HG03558 (cell line): ENCODE results near the gene CCNI.
"Not testable (repeated sequence)": the region's sequence is repeated elsewhere in the genome, so short reads cannot be mapped to it uniquely, and the experiment has no call there.

Experiments
- ATAC-seq: cut with Tn5 transposase; IDR thresholded peaks from one replicate; pipeline ENCODE4 v1.9.1; 2021; ENCODE audit warnings: moderate number of reproducible peaks; ENCODE audit not compliant: unreplicated experiment; ENCODE audit errors: extremely low read depth

CCNI gene

GRCh38 chr4:77043507-77044136, 32.2 kb downstream of the CCNI start:
- ATAC-seq = no peak

- no peak for ATAC-seq
Measured at GRCh38 chr4:77040854-77041725, 34.7 kb downstream of the CCNI start.

- ATAC-seq = no peak
Measured at GRCh38 chr4:77040270-77040669, 35.5 kb downstream of the CCNI start.

DNA sequence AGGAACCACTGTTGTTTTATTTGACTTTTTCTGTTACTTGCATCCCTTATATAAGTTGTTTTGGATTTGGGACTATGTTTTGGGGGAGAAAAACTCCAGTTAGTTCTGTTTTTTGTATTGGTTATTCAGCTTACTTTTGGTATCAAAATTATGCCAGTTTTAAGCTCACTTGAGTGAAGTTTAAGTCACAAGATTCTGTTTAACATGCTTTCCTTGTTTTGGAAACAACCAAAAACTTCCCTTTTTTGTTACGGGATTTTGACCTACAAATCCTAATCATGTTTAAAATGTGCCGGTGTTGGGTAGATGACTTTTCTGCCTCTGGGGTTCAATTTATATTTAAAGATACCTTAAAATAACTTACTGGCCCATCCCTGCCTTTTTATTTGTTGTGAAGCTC, 36.0 kb downstream of the CCNI start:
- ATAC-seq = no peak

DNA sequence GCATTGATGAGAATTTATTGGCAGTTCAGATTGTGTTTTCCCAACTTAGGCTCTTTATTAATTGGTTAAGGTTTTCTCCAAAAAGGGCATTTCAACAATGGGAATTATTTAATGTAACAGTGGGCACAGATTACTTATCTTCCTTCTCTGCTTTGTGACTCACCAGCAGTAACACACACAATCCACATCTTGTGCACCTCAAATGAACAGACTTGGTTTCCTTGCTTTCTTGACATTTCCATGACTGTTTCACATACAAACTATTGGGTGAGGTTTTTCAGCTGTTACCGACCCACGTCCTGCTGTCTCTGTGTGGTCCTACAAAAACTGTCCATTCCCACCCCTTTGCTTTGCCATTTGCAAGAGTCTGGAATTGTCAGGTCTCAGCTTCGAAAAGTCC, 38.1 kb downstream of the CCNI start:
- ATAC-seq = no peak

GRCh38 chr4:77037168-77037567, 38.6 kb downstream of the CCNI start:
- ATAC-seq = not testable (repeated sequence)

DNA sequence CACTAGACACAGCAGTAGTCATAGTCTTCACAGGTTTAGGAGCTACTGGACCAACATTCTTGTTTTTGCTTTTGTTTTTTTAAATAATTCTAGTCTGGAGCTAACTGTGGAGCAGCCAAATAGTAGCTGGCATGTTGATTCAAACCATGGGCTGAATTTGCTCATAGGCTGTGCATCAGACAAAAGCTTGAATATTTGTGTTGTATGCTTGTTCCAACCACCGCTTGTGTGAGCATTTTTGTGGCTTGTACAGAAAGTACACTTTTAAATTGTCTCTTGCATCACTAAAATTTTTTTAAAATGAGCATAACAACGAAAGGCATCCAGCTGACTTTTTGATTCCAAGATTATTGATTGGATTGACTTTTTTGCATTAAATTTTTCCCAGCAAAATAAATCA, 39.6 kb downstream of the CCNI start:
- ATAC-seq = no peak

- no peak for ATAC-seq
Measured at GRCh38 chr4:77035153-77035552, 40.6 kb downstream of the CCNI start.

- no peak for ATAC-seq
Measured at GRCh38 chr4:77031544-77031943, 44.2 kb downstream of the CCNI start.

DNA sequence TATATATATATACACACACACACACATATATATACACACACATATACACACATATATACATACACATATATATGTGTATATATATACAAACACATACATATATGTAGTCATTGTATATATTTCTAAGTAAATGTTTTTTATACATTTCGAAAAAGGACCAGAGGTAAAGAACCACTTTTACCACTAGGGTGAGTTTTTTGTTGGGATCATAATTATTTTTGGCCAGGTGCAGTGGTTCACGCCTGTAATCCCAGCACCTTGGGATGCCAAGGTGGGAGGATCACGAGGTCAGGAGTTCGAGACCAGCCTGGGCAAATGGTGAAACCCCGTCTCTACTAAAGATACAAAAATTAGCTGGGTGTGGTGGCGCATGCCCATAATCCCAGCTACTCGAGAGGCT, 46.0 kb downstream of the CCNI start:
- not testable (repeated sequence) for ATAC-seq

DNA sequence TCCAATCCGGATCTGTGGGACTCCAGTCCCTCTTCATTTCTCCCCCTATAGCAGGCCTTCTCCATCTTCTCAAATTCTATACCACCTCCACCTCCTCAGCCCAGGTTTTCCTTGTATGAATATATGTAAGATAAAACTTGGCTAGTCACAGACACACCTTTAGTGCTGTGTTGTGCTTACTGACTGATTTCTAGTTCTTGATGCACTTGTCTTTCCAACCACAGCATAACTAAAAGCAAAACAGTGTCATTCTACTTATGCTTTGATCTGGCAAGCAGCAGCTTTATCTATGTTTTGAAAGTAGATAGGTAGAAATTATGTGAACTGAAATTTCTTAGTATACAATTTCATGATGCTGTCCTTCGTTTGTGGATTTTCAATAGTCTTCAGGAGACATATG, 47.5 kb downstream of the CCNI start:
- ATAC-seq = no peak

GRCh38 chr4:77026322-77026704, 49.5 kb downstream of the CCNI start:
- ATAC-seq = no peak

- peak; percentile 96 for ATAC-seq
Measured at GRCh38 chr4:77025643-77026321, 50.0 kb downstream of the CCNI start.

DNA sequence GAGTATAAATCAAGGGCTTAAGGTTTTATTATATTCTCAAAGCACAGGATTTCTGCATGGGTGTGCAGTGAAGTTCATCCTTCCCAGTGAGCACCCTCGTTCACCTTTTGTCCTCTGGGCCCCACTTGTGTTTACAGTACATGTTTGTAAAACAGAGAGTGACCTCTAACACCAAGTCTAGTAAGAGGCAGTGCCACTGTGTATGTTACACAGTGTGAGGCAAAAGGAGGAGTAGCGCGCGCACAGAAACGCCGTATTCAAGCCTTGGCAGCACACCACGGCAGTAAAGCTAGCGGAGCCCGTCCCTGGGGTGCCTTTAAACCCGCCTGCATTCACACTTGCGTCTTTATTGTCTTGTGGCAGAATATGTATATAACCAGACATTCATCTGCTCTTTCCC, 51.9 kb downstream of the CCNI start:
- no peak for ATAC-seq

- ATAC-seq = no peak
Measured at GRCh38 chr4:77022560-77023179, 53.1 kb downstream of the CCNI start.

- ATAC-seq = no peak
Measured at GRCh38 chr4:77021614-77022089, 54.1 kb downstream of the CCNI start.

- ATAC-seq = no peak
Measured at GRCh38 chr4:77020017-77020416, 55.8 kb downstream of the CCNI start.

GRCh38 chr4:77015390-77015789, 60.4 kb downstream of the CCNI start:
- no peak for ATAC-seq

DNA sequence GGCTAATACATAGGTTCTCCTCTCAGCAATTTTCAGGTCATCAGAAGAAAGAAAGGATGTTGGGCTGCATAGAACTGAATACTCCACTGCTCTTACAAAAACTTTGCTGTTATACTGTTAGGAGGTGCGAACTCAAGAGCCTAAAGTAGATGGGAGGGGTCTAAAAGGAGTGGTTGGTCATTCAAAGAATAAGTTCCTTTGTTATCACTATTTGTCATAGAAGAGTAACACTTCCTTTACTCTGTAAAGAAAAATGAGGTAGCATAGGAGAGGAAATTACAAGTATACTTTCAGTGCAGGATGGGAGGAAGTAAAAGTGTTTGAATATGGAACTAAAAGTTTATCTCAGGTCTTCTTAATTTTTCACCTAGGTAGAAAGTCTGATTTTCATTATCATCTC, 61.5 kb downstream of the CCNI start:
- no peak for ATAC-seq

GRCh38 chr4:77012726-77013125, 63.1 kb downstream of the CCNI start:
- ATAC-seq = no peak
